OCI-LY7 (cell line): Measurements from ENCODE around the gene TTLL1. TPM values are rescaled to one million over a fixed set of nuclear protein-coding genes. Genes with fewer than 3 reads are reported as not detected.

Experiments
- BruUV-seq: library from RNA; stranded (reverse); fragments of 400-500 nt; replicated peaks from 2 replicates; lab custom pipeline; 2021; lab: Mats Ljungman, UMichigan
- CTCF ChIA-PET: fragments of 300-600 bp; sonication (Branson Sonifier 250); formaldehyde crosslinking; loops from one replicate; lab custom pipeline; 2022; ENCODE audit warnings: antibody characterized with exemption; ENCODE audit not compliant: unreplicated experiment; lab: Charles Lee
- POLR2A ChIA-PET: fragments of 300-600 bp; sonication (Branson Sonifier 250); formaldehyde crosslinking; loops from one replicate; lab custom pipeline; 2022; ENCODE audit warnings: antibody characterized with exemption; lab: Charles Lee
- DNase-seq: peaks from one replicate; pipeline ENCODE4 v3.0.0-alpha.2; 2015; ENCODE audit warnings: low spot score
- H2AFZ ChIP-seq: fragments of 200-600 bp; sonication (generic), shearing (Covaris generic); 2 replicates; pipeline ENCODE4 v1.6.1; 2014; ENCODE audit warnings: mild to moderate bottlenecking, antibody characterized with exemption, low read length, moderate library complexity
- H3K27ac ChIP-seq: fragments of 200-600 bp; sonication (generic); 2 replicates; pipeline ENCODE4 v1.5.1; 2014; ENCODE audit warnings: mixed run types, low read depth, mild to moderate bottlenecking, moderate library complexity, low read length, inconsistent platforms; ENCODE audit not compliant: poor library complexity, severe bottlenecking
- H3K36me3 ChIP-seq: fragments of 200-600 bp; sonication (generic); 2 replicates; pipeline ENCODE4 v1.6.1; 2014; ENCODE audit warnings: mild to moderate bottlenecking, antibody characterized with exemption, low read length, moderate library complexity, mixed read lengths; ENCODE audit not compliant: insufficient read depth
- H3K4me1 ChIP-seq: fragments of 200-600 bp; sonication (generic); 2 replicates; pipeline ENCODE4 v1.5.1; 2014; ENCODE audit warnings: mild to moderate bottlenecking, low read length; ENCODE audit not compliant: insufficient read depth, poor library complexity, severe bottlenecking
- H3K4me2 ChIP-seq: fragments of 200-600 bp; sonication (generic); 2 replicates; pipeline ENCODE4 v1.6.1; 2014; ENCODE audit warnings: mild to moderate bottlenecking, low read length
- H3K4me3 ChIP-seq: fragments of 200-600 bp; sonication (generic); 2 replicates; pipeline ENCODE4 v1.5.1; 2014; ENCODE audit warnings: mild to moderate bottlenecking, low read depth, low read length; ENCODE audit not compliant: poor library complexity, severe bottlenecking
- H3K79me2 ChIP-seq: fragments of 200-600 bp; sonication (generic); 2 replicates; pipeline ENCODE4 v1.6.1; 2016; ENCODE audit warnings: low read depth, mild to moderate bottlenecking, low read length, moderate library complexity, mixed read lengths; ENCODE audit not compliant: insufficient read depth
- H3K9me2 ChIP-seq: fragments of 200-600 bp; sonication (generic); 2 replicates; pipeline ENCODE4 v1.6.1; 2016; ENCODE audit warnings: mild to moderate bottlenecking, low read length, mixed read lengths; ENCODE audit not compliant: insufficient read depth
- H3K9me3 ChIP-seq: fragments of 200-600 bp; sonication (generic); 2 replicates; pipeline ENCODE4 v1.6.1; 2014; ENCODE audit warnings: mild to moderate bottlenecking, mixed run types, low read length, mixed read lengths
- H4K20me1 ChIP-seq: fragments of 200-600 bp; sonication (generic); 2 replicates; pipeline ENCODE4 v1.6.1; 2014; ENCODE audit warnings: mild to moderate bottlenecking, antibody characterized with exemption, low read length, moderate library complexity, mixed read lengths; ENCODE audit not compliant: insufficient read depth
- EZH2phosphoT487 ChIP-seq: fragments of 200-600 bp; sonication (generic); IDR thresholded peaks from 2 replicates; pipeline ENCODE4 v1.6.1; 2018; ENCODE audit warnings: low read depth, borderline replicate concordance, mild to moderate bottlenecking, mixed run types, antibody characterized with exemption, low read length, moderate library complexity, mixed read lengths
- intact Hi-C: fragments of 100-400 bp; cut with micrococcal nuclease; formaldehyde crosslinking; loops from one replicate; pipeline ENCODE4 v1.10.0; 2022; ENCODE audit not compliant: unreplicated experiment
- total RNA-seq, 2 experiments: library from RNA; depleted of rRNA in 1 of 2; stranded (reverse); fragments of >200 nt in 1 of 2; shearing (Covaris generic) in 1 of 2; gene quantifications; 2 replicates each; pipeline ENCODE4 v1.2.3, GENCODE V29; 2014 to 2022
- TF ChIP-seq, protein P1 (sequence below): fragments of 200-600 bp; sonication (generic); conservative IDR thresholded peaks from 2 replicates; pipeline ENCODE4 v1.5.1; 2014; ENCODE audit warnings: mild to moderate bottlenecking, antibody characterized with exemption, low read length, moderate library complexity, mixed read lengths

TTLL1 gene
- total RNA-seq, 2 experiments from 2014 or later: 5.8 to 7.1 TPM

- no TSS peak for BruUV-seq
- ChIA-PET CTCF (no interaction called here), POLR2A (no interaction called here)
- Histone ChIP-seq H3K79me2 (no peaks in the 10 kb centered on the region), H4K20me1 (no peaks in the 10 kb centered on the region), H3K36me3 (no peaks in the 10 kb centered on the region), H3K27ac (no peak overlapping the region), H3K9me3 (no peaks in the 10 kb centered on the region), H3K4me2 (no peak overlapping the region), H3K4me1 (no peaks in the 10 kb centered on the region), H3K4me3 (no peak overlapping the region), H2AFZ (no peak overlapping the region), H3K9me2 (no peaks in the 10 kb centered on the region)
- intact Hi-C loops: no loop called here
- DNase-seq: no peak
- no peak for TF ChIP-seq EZH2phosphoT487
- TF ChIP-seq, protein P1, sequence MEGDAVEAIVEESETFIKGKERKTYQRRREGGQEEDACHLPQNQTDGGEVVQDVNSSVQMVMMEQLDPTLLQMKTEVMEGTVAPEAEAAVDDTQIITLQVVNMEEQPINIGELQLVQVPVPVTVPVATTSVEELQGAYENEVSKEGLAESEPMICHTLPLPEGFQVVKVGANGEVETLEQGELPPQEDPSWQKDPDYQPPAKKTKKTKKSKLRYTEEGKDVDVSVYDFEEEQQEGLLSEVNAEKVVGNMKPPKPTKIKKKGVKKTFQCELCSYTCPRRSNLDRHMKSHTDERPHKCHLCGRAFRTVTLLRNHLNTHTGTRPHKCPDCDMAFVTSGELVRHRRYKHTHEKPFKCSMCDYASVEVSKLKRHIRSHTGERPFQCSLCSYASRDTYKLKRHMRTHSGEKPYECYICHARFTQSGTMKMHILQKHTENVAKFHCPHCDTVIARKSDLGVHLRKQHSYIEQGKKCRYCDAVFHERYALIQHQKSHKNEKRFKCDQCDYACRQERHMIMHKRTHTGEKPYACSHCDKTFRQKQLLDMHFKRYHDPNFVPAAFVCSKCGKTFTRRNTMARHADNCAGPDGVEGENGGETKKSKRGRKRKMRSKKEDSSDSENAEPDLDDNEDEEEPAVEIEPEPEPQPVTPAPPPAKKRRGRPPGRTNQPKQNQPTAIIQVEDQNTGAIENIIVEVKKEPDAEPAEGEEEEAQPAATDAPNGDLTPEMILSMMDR: no peak
These were observed 9.4 kb downstream of the TTLL1 start for GRCh38 chr22:43079742-43080141.

- Histone ChIP-seq H3K9me3 (no peaks in the 10 kb centered on the region), H3K27ac (no peak overlapping the region), H2AFZ (no peak overlapping the region), H3K4me1 (no peaks in the 10 kb centered on the region), H3K79me2 (no peaks in the 10 kb centered on the region), H3K9me2 (no peaks in the 10 kb centered on the region), H3K4me2 (no peak overlapping the region), H4K20me1 (no peaks in the 10 kb centered on the region), H3K36me3 (no peaks in the 10 kb centered on the region), H3K4me3 (no peak overlapping the region)
- DNase-seq: no peak
- no TSS peak for BruUV-seq
- intact Hi-C loops: no loop called here
- ChIA-PET CTCF (no interaction called here), POLR2A (no interaction called here)
- TF ChIP-seq EZH2phosphoT487: no peak
- TF ChIP-seq, protein P1: no peak
These were observed 10.7 kb downstream of the TTLL1 start for GRCh38 chr22:43078522-43078921.

DNA sequence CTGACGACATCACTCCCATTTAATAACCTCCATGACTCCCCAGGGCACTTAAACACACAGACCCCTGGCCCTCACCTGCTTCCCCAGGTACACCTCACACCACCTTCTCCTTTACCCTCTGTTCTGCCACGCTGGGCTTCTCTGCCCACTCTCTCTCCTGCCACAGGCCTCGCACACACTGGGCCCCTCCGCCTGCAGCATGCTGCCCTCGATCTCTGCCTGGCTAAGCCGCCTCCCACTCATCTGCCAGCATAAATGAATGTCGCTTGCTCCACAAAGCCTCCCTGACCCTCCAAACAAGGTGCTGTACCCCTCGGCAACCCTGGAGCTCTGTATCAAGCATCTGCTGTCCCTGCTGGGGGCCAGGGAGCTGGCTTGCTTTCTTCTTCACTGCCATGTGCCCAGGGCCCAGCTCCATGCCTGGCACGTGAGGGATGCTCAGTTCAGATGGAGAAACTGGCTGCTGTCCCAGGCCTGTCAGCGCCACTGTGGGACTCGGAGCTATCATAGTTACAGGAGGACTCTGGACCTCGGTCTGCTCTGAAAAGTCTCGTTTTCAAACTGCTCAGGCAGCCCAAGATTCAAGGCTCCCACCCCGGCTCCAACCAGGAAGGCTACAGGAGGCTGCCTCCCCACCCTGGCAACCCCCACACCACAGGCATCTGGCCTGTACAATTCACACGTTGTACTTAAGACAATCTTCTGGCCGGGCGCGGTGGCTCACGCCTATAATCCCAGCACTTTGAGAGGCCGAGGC is 11.9 kb downstream of the TTLL1 start:
- Histone ChIP-seq H3K79me2 (no peaks in the 10 kb centered on the region), H3K4me1 (no peaks in the 10 kb centered on the region), H3K9me3 (no peaks in the 10 kb centered on the region), H3K9me2 (no peaks in the 10 kb centered on the region), H3K36me3 (no peaks in the 10 kb centered on the region), H2AFZ (no peak overlapping the region), H4K20me1 (no peaks in the 10 kb centered on the region), H3K4me2 (no peak overlapping the region), H3K4me3 (no peak overlapping the region), H3K27ac (no peak overlapping the region)
- CTCF ChIA-PET: no interaction called here
- TF ChIP-seq, protein P1: no peak
- no peak for TF ChIP-seq EZH2phosphoT487
- intact Hi-C loops: no loop called here
- DNase-seq: no peak
- POLR2A ChIA-PET: no interaction called here
- no TSS peak for BruUV-seq
